HG03064 (cell line): ENCODE measurements around the gene TM4SF4.

Source experiments
- ATAC-seq: cut with Tn5 transposase; IDR thresholded peaks from one replicate; pipeline ENCODE4 v1.9.1; 2021; ENCODE audit warnings: low read depth; ENCODE audit not compliant: unreplicated experiment

The TM4SF4 gene

GRCh38 chr3:149542375-149543312 lies 68.1 kb downstream of the TM4SF4 start:
- ATAC-seq = no peak

DNA sequence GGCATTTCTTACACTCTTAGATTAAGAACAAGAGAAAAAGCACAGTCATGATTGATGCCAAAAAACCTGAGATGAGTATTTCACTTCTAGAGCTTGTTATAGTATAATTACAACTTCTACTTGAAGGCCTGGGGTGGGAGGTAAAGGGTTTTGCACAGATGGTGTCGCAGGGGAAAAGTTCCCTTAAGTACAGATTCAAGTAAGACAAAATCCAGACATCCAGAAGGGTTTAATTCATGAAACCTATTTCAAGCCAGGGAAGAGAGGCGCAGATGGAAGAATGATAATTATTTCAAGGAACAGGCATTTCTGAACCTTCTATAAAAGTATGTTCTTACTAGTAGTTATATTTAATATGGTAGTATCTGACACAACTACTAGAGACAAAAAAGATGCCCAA lies 70.6 kb downstream of the TM4SF4 start:
- no peak for ATAC-seq

- ATAC-seq = no peak
Measured at GRCh38 chr3:149547413-149547812, 72.9 kb downstream of the TM4SF4 start.

GRCh38 chr3:149547954-149548668 lies 73.6 kb downstream of the TM4SF4 start:
- no peak for ATAC-seq

DNA sequence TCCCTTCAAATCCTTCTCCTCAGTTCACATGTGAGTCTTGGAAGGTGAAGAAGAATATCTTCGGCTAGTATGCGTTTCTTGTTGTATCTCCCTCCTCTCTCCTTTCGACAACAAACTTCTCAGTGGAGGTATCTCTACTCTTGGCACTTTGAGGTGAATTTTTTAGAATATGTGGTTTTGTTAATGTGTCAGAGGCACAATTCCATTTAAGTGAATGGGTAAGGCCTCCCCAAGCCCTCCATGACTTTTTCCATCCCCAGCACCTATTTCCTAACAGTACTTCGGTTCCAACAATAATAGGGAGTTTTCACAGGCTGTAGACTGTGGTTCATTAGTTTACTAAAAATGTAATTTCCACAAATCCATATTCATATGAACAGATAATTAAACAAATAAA lies 74.2 kb downstream of the TM4SF4 start:
- ATAC-seq = no peak

- ATAC-seq = no peak
Measured at GRCh38 chr3:149551500-149551899, 77.0 kb downstream of the TM4SF4 start.

DNA sequence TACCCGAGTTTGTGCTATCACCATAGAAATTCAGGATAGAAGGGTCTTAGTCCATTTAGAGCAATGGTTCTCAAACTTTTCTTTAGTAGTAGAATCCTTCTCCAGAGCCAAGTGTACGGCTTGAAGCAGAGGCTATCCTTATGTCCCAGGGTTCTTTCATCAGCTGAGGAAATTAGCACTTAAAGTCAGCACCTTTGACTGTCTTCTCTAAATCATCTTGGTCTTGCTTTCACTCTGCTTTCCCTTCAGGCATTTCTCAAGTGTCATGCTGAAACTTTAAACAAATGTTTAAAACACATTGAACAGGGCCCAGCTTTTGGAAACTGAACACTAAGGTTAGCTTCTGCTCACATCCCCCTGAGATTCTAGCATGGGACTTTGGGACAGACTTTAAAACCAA lies 78.2 kb downstream of the TM4SF4 start:
- ATAC-seq = no peak
